ENCODE results near the gene DLEC1. TPM values are rescaled to one million over a fixed set of nuclear protein-coding genes. Genes with fewer than 3 reads are reported as not detected.

Gene DLEC1
- total and polyA plus RNA-seq, 11 donors: 0.06 to 1.3 (median 0.16) TPM; not detected in 1

- intact Hi-C loops (cut with DNase I): no loop called here
- Histone ChIP-seq H3K27me3 (peaks cover 0 to 4% (median 0%) of the 10 kb centered on the region in 9 donors), H3K4me1 (peaks cover 0 to 8% (median 0%) of the 10 kb centered on the region in 12 donors), H3K27ac (no peak overlapping the region), H3K9me3 (no peaks in the 10 kb centered on the region), H3K36me3 (no peaks in the 10 kb centered on the region), H3K4me3 (no peak overlapping the region)
- WGBS, 4 donors: 70 to 83% (median 77%) methylated on average over 9 to 19 of the region's 19 CpGs
- DNase-seq: no peak
- ATAC-seq: no peak
- TF ChIP-seq POLR2A (IDR thresholded peaks at IDR 0.05) (no peak), CTCF (IDR thresholded peaks at IDR 0.05) (no peak)
Measured at GRCh38 chr3:38097446-38098375, 58.7 kb downstream of the DLEC1 start.

DNA sequence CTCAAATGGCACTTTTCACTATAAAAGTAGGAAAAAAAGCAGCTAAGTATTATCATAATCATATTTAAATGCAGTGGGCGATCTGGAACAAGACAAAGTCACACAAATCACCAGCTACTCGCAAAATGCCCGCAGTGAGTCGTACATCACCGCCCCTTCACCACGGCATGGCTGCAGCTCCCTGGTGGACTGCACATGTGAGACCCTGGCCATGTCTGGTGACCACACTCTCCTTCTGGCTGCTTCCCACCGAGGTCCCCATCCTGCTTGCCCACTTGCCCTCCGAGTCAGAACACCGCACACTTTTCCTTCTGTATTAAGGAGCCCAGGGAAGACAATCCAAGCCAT is 59.3 kb downstream of the DLEC1 start:
- 89 to 96% (median 91%) methylated on average over 9 of the region's 9 CpGs for WGBS, 4 donors
- TF ChIP-seq CTCF (IDR thresholded peaks at IDR 0.05) (no peak), POLR2A (IDR thresholded peaks at IDR 0.05) (no peak)
- H3K4me3 ChIP-seq: no peak overlapping the region
- no peaks in the 10 kb centered on the region for H3K9me3 ChIP-seq
- no peaks in the 10 kb centered on the region for H3K36me3 ChIP-seq
- H3K4me1 ChIP-seq: peaks cover 0 to 8% (median 0%) of the 10 kb centered on the region in 12 donors
- H3K27me3 ChIP-seq: peaks cover 0 to 4% (median 0%) of the 10 kb centered on the region in 9 donors
- no peak overlapping the region for H3K27ac ChIP-seq
- DNase-seq: no peak
- intact Hi-C loops (cut with DNase I): no loop called here
- ATAC-seq: no peak

DNA sequence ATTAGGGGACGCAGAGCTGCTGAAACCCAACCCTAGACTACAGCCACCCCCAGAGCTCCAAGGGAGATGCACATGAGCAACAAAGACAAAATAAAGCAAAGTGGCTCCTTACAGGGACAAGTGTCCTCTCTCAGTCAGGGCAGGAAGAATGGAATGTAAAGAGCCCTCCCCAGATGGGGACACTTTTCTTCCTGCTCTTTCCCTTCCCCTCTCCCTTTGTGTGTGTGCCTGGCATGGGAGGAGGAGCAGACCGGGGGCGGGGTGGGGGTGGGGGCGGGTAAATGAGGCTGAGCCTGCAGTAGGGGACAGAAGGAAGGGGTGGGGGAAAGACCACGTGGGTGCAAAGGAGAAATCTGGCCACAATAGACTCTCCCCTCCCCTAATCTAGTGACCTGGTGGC is 60.5 kb downstream of the DLEC1 start:
- intact Hi-C loops (cut with DNase I): no loop called here
- Histone ChIP-seq H3K4me1 (peaks cover 0 to 8% (median 0%) of the 10 kb centered on the region in 12 donors), H3K27ac (no peak overlapping the region), H3K27me3 (peaks cover 0 to 4% (median 0%) of the 10 kb centered on the region in 9 donors), H3K9me3 (peaks cover 0 to 6% (median 0%) of the 10 kb centered on the region in 12 donors), H3K4me3 (no peak overlapping the region), H3K36me3 (no peaks in the 10 kb centered on the region)
- WGBS, 4 donors: 21 to 31% (median 27%) methylated on average over 4 to 5 of the region's 5 CpGs
- TF ChIP-seq CTCF (IDR thresholded peaks at IDR 0.05) (no peak), POLR2A (IDR thresholded peaks at IDR 0.05) (no peak)
- ATAC-seq: no peak
- no peak for DNase-seq

- DNase-seq (no peak), ATAC-seq (no peak)
- H3K9me3 ChIP-seq: peaks cover 0 to 16% (median under 1%) of the 10 kb centered on the region in 12 donors
- WGBS, 4 donors: 77 to 92% (median 82%) methylated on average over 3 of the region's 3 CpGs
- no peaks in the 10 kb centered on the region for H3K36me3 ChIP-seq
- peaks cover 0 to 4% (median 0%) of the 10 kb centered on the region in 9 donors for H3K27me3 ChIP-seq
- intact Hi-C loops (cut with DNase I): no loop called here
- no peak overlapping the region for H3K4me3 ChIP-seq
- TF ChIP-seq CTCF (IDR thresholded peaks at IDR 0.05) (no peak), POLR2A (IDR thresholded peaks at IDR 0.05) (no peak)
- no peak overlapping the region for H3K27ac ChIP-seq
- H3K4me1 ChIP-seq: peaks cover 0 to 8% (median 0%) of the 10 kb centered on the region in 12 donors
Measured at GRCh38 chr3:38100498-38100897, 61.5 kb downstream of the DLEC1 start.
